HepG2 (cell line): ENCODE data around the gene SRF. TPM values are rescaled to one million over a fixed set of nuclear protein-coding genes. Genes with fewer than 3 reads are reported as not detected.

Experiments used
- AGO2 ChIP-seq: fragments of 200-400 bp; formaldehyde crosslinking; optimal IDR thresholded peaks from 2 replicates; pipeline ENCODE3; 2017; ENCODE audit warnings: mild to moderate bottlenecking, low read depth, low read length, moderate library complexity
- BHLHE40 ChIP-seq: IDR thresholded peaks from 2 replicates; pipeline ENCODE4 v1.6.1; 2011; ENCODE audit warnings: low read length, improper control_type of control experiment
- IRX3 ChIP-seq: sonication (generic); formaldehyde crosslinking; IDR thresholded peaks from 2 replicates; pipeline ENCODE4 v1.8.1; 2023; ENCODE audit warnings: mild to moderate bottlenecking, low read depth, missing genetic modification reagents, borderline replicate concordance
- KAT7 ChIP-seq: IDR thresholded peaks from 2 replicates; pipeline ENCODE4 v1.6.1; 2018; ENCODE audit warnings: borderline replicate concordance, missing compliant biosample characterization
- NRL ChIP-seq: sonication (generic); formaldehyde crosslinking; IDR thresholded peaks from 2 replicates; pipeline ENCODE4 v1.5.0; 2020; ENCODE audit warnings: missing genetic modification reagents, mild to moderate bottlenecking, moderate library complexity, borderline replicate concordance
- RORA ChIP-seq: sonication (generic); formaldehyde crosslinking; IDR thresholded peaks from 2 replicates; pipeline ENCODE4 v1.5.0; 2020; ENCODE audit warnings: mild to moderate bottlenecking, missing genetic modification reagents, moderate library complexity
- SRY ChIP-seq: sonication (generic); formaldehyde crosslinking; IDR thresholded peaks from 2 replicates; pipeline ENCODE4 v1.8.0; 2022; ENCODE audit warnings: mild to moderate bottlenecking, missing genetic modification reagents
- ZNF777 ChIP-seq: sonication (generic); formaldehyde crosslinking; IDR thresholded peaks from 2 replicates; pipeline ENCODE4 v1.4.0; 2020; ENCODE audit warnings: missing genetic modification reagents
- polyA plus RNA-seq, 8 experiments: library from polyadenylated mRNA; depleted of rRNA in 3 of 8; stranded (reverse) in 7 of 8; unstranded in 1 of 8; fragments of >200 nt; fragmentation: Illumina TruSeq in 4 of 8; extraction: Trizol in 4 of 8; gene quantifications; 2 replicates each; pipeline versions ENCODE4 v1.2.1 to v1.2.3, GENCODE V29; 2011 to 2016; ENCODE audit warnings: low read depth in 4 of 8, missing spikeins in 1 of 8, mixed read lengths in 1 of 8; ENCODE audit not compliant: insufficient read depth in 1 of 8
- total RNA-seq, 5 experiments: library from RNA; depleted of rRNA; stranded (reverse); fragments of >200 nt; fragmentation: Illumina TruSeq; extraction: Trizol; gene quantifications; 2 replicates each; pipeline ENCODE4 v1.2.3, GENCODE V29; 2016; ENCODE audit warnings: low read depth in 1 of 5
- TF ChIP-seq, protein P1 (sequence below): sonication (generic); formaldehyde crosslinking; IDR thresholded peaks from 2 replicates; pipeline ENCODE4 v1.9.0; 2021; ENCODE audit warnings: mild to moderate bottlenecking, missing genetic modification reagents
- TF ChIP-seq, protein P2 (sequence below): sonication (generic); formaldehyde crosslinking; IDR thresholded peaks from 2 replicates; pipeline ENCODE4 v1.4.0; 2020; ENCODE audit warnings: missing genetic modification reagents, mild to moderate bottlenecking, borderline replicate concordance
- TF ChIP-seq, protein P3 (sequence below), 2 experiments: sonication (generic) in 1 of 2; formaldehyde crosslinking in 1 of 2; IDR thresholded peaks; 2 replicates each; pipeline versions ENCODE4 v1.5.1 to v1.6.1; 2011 to 2020; ENCODE audit warnings: borderline replicate concordance in 1 of 2, low read depth in 1 of 2, low read length in 1 of 2, mild to moderate bottlenecking in 1 of 2, missing genetic modification reagents in 1 of 2, moderate library complexity in 1 of 2
- TF ChIP-seq, protein P4 (sequence below): sonication (generic); formaldehyde crosslinking; IDR thresholded peaks from 2 replicates; pipeline ENCODE4 v1.4.0; 2020; ENCODE audit warnings: mild to moderate bottlenecking, missing genetic modification reagents

The SRF gene
- total and polyA plus RNA-seq, 2 of the 13 experiments (the other 11 are each of a cell fraction or from before 2014, with no cell fraction given): 25.5 to 44.1 TPM

DNA sequence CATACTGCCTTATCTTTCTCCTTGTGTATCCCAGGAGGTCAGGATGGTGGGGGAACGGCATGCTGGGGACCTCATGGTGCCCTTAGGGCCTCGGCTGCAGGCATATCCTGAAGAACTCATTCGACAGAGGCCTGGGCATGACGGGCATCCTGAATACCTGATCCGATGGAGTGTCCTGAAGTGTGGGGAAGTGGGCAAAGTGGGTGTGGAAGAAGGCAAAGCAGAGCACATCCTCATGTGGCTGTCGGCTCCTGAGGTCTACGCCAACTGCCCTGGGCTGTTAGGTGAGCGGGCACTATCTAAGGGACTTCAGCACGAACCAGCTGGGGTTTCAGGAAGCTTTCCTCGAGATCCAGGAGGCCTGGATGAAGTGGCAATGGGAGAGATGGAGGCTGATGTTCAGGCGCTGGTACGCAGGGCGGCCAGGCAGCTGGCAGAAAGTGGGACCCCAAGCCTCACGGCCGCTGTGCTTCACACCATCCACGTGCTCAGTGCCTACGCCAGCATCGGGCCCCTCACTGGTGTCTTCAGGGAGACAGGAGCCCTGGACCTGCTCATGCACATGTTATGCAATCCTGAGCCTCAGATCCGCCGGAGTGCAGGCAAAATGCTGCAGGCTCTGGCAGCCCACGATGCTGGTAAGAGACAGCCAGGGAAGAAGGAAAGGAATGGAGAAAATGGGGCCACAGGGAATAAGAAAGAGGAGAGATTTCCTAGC, 13.4 kb downstream of the SRF start (continued):
- TF ChIP-seq, protein P1, sequence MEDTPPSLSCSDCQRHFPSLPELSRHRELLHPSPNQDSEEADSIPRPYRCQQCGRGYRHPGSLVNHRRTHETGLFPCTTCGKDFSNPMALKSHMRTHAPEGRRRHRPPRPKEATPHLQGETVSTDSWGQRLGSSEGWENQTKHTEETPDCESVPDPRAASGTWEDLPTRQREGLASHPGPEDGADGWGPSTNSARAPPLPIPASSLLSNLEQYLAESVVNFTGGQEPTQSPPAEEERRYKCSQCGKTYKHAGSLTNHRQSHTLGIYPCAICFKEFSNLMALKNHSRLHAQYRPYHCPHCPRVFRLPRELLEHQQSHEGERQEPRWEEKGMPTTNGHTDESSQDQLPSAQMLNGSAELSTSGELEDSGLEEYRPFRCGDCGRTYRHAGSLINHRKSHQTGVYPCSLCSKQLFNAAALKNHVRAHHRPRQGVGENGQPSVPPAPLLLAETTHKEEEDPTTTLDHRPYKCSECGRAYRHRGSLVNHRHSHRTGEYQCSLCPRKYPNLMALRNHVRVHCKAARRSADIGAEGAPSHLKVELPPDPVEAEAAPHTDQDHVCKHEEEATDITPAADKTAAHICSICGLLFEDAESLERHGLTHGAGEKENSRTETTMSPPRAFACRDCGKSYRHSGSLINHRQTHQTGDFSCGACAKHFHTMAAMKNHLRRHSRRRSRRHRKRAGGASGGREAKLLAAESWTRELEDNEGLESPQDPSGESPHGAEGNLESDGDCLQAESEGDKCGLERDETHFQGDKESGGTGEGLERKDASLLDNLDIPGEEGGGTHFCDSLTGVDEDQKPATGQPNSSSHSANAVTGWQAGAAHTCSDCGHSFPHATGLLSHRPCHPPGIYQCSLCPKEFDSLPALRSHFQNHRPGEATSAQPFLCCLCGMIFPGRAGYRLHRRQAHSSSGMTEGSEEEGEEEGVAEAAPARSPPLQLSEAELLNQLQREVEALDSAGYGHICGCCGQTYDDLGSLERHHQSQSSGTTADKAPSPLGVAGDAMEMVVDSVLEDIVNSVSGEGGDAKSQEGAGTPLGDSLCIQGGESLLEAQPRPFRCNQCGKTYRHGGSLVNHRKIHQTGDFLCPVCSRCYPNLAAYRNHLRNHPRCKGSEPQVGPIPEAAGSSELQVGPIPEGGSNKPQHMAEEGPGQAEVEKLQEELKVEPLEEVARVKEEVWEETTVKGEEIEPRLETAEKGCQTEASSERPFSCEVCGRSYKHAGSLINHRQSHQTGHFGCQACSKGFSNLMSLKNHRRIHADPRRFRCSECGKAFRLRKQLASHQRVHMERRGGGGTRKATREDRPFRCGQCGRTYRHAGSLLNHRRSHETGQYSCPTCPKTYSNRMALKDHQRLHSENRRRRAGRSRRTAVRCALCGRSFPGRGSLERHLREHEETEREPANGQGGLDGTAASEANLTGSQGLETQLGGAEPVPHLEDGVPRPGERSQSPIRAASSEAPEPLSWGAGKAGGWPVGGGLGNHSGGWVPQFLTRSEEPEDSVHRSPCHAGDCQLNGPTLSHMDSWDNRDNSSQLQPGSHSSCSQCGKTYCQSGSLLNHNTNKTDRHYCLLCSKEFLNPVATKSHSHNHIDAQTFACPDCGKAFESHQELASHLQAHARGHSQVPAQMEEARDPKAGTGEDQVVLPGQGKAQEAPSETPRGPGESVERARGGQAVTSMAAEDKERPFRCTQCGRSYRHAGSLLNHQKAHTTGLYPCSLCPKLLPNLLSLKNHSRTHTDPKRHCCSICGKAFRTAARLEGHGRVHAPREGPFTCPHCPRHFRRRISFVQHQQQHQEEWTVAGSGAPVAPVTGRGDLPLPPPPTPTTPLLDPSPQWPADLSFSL (CRISPR knock-in tag): no peak
- TF ChIP-seq ZNF777 (no peak), AGO2 (peak; percentile 26), BHLHE40 (no peak), SRY (no peak), IRX3 (CRISPR knock-in tag) (no peak), RORA (no peak), NRL (CRISPR knock-in tag) (0 out of 2 replicates have a peak, but pooled peaks have one; percentile 27), KAT7 (CRISPR knock-in tag) (no peak)
- TF ChIP-seq, protein P2, sequence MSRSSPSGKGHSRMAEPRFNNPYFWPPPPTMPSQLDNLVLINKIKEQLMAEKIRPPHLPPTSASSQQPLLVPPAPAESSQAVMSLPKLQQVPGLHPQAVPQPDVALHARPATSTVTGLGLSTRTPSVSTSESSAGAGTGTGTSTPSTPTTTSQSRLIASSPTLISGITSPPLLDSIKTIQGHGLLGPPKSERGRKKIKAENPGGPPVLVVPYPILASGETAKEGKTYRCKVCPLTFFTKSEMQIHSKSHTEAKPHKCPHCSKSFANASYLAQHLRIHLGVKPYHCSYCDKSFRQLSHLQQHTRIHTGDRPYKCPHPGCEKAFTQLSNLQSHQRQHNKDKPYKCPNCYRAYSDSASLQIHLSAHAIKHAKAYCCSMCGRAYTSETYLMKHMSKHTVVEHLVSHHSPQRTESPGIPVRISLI: no peak
- TF ChIP-seq, protein P3, sequence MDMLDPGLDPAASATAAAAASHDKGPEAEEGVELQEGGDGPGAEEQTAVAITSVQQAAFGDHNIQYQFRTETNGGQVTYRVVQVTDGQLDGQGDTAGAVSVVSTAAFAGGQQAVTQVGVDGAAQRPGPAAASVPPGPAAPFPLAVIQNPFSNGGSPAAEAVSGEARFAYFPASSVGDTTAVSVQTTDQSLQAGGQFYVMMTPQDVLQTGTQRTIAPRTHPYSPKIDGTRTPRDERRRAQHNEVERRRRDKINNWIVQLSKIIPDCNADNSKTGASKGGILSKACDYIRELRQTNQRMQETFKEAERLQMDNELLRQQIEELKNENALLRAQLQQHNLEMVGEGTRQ (IDR thresholded peaks at IDR 0.05; ENCODE audit: low read depth, low read length): no peak
- TF ChIP-seq, protein P3 (CRISPR knock-in tag; IDR thresholded peaks at IDR 0.05; ENCODE audit: borderline replicate concordance): no peak
- TF ChIP-seq, protein P4, sequence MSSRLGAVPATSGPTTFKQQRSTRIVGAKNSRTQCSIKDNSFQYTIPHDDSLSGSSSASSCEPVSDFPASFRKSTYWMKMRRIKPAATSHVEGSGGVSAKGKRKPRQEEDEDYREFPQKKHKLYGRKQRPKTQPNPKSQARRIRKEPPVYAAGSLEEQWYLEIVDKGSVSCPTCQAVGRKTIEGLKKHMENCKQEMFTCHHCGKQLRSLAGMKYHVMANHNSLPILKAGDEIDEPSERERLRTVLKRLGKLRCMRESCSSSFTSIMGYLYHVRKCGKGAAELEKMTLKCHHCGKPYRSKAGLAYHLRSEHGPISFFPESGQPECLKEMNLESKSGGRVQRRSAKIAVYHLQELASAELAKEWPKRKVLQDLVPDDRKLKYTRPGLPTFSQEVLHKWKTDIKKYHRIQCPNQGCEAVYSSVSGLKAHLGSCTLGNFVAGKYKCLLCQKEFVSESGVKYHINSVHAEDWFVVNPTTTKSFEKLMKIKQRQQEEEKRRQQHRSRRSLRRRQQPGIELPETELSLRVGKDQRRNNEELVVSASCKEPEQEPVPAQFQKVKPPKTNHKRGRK (CRISPR knock-in tag): no peak
